Osteocyte (in vitro differentiated cells): ENCODE results near the gene GPD1. TPM values are rescaled to one million over a fixed set of nuclear protein-coding genes. Genes with fewer than 3 reads are reported as not detected.
A peak's percentile ranks its signal among the peaks of the same experiment; 100 is the strongest.
"Not testable (repeated sequence)": the region's sequence is repeated elsewhere in the genome, so short reads cannot be mapped to it uniquely, and the experiment has no call there.

Experiments used
- DNase-seq: peaks from one replicate; pipeline ENCODE4 v3.0.0; 2021; ENCODE audit warnings: mixed read lengths; ENCODE audit not compliant: unreplicated experiment; ENCODE audit errors: extremely low spot score
- H3K27ac Mint-ChIP-seq: one replicate; pipeline ENCODE4 v1.8.0; 2021; ENCODE audit warnings: mild to moderate bottlenecking, mixed read lengths; ENCODE audit not compliant: unreplicated experiment
- H3K27me3 Mint-ChIP-seq: one replicate; pipeline ENCODE4 v1.8.0; 2021; ENCODE audit warnings: mixed read lengths; ENCODE audit not compliant: unreplicated experiment
- H3K36me3 Mint-ChIP-seq: one replicate; pipeline ENCODE4 v1.8.0; 2021; ENCODE audit warnings: mixed read lengths; ENCODE audit not compliant: unreplicated experiment
- H3K4me1 Mint-ChIP-seq: one replicate; pipeline ENCODE4 v1.8.0; 2021; ENCODE audit warnings: mixed read lengths; ENCODE audit not compliant: unreplicated experiment
- H3K4me3 Mint-ChIP-seq: one replicate; pipeline ENCODE4 v1.8.0; 2021; ENCODE audit warnings: mild to moderate bottlenecking, moderate library complexity, mixed read lengths; ENCODE audit not compliant: unreplicated experiment
- H3K9me3 Mint-ChIP-seq: one replicate; pipeline ENCODE4 v1.8.0; 2021; ENCODE audit warnings: mixed read lengths; ENCODE audit not compliant: unreplicated experiment
- CTCF ChIP-seq: fragments of 200-600 bp; sonication (generic); IDR thresholded peaks from 2 replicates; pipeline ENCODE4 v1.5.0; 2021; ENCODE audit warnings: antibody characterized with exemption, mild to moderate bottlenecking, moderate library complexity
- total RNA-seq: library from RNA; stranded (reverse); gene quantifications from 2 replicates; pipeline ENCODE4 v1.2.1, GENCODE V29; 2021

The GPD1 gene
- total RNA-seq, 1 donor from 2014 or later: 0.43 TPM

- Mint-ChIP-seq H3K27me3 (no peaks in the 10 kb centered on the region), H3K36me3 (no peaks in the 10 kb centered on the region), H3K4me1 (peaks cover 9% of the 10 kb centered on the region), H3K4me3 (no peak overlapping the region), H3K27ac (no peak overlapping the region), H3K9me3 (no peaks in the 10 kb centered on the region)
- TF ChIP-seq CTCF: no peak
- no peak for DNase-seq
These were observed 24.0 kb upstream of the GPD1 start for GRCh38 chr12:50079771-50080170.

- no peak for DNase-seq
- H3K27me3 Mint-ChIP-seq: no peaks in the 10 kb centered on the region
- H3K4me3 Mint-ChIP-seq: no peak overlapping the region
- H3K9me3 Mint-ChIP-seq: no peaks in the 10 kb centered on the region
- no peaks in the 10 kb centered on the region for H3K36me3 Mint-ChIP-seq
- H3K27ac Mint-ChIP-seq: no peak overlapping the region
- no peak for TF ChIP-seq CTCF
- peaks cover 16% of the 10 kb centered on the region for H3K4me1 Mint-ChIP-seq
These were observed 22.6 kb upstream of the GPD1 start for GRCh38 chr12:50081096-50081808.

GRCh38 chr12:50082644-50083043, 21.2 kb upstream of the GPD1 start:
- Mint-ChIP-seq H3K36me3 (peaks cover 6% of the 10 kb centered on the region), H3K4me1 (peaks cover 20% of the 10 kb centered on the region), H3K27me3 (no peaks in the 10 kb centered on the region), H3K9me3 (no peaks in the 10 kb centered on the region), H3K27ac (no peak overlapping the region), H3K4me3 (no peak overlapping the region)
- TF ChIP-seq CTCF: no peak
- DNase-seq: no peak

- peak overlapping the region; percentile 91 for H3K27ac Mint-ChIP-seq
- no peak for TF ChIP-seq CTCF
- H3K27me3 Mint-ChIP-seq: no peaks in the 10 kb centered on the region
- H3K36me3 Mint-ChIP-seq: peaks cover 12% of the 10 kb centered on the region
- DNase-seq: no peak
- no peaks in the 10 kb centered on the region for H3K9me3 Mint-ChIP-seq
- peak overlapping the region; percentile 69 for H3K4me3 Mint-ChIP-seq
- H3K4me1 Mint-ChIP-seq: peaks cover 27% of the 10 kb centered on the region
These were observed 20.5 kb upstream of the GPD1 start for GRCh38 chr12:50083301-50083700.

GRCh38 chr12:50084409-50084774, 19.4 kb upstream of the GPD1 start:
- peaks cover 14% of the 10 kb centered on the region for H3K36me3 Mint-ChIP-seq
- peak overlapping the region; percentile 91 for H3K27ac Mint-ChIP-seq
- H3K9me3 Mint-ChIP-seq, H3K27me3 Mint-ChIP-seq, DNase-seq: not testable (repeated sequence)
- H3K4me1 Mint-ChIP-seq: peaks cover 30% of the 10 kb centered on the region
- peak overlapping the region; percentile 85 for H3K4me3 Mint-ChIP-seq
